Heart left ventricle (tissue), 16 donors: Measurements from ENCODE around the gene SULT4A1. TPM values are rescaled to one million over a fixed set of nuclear protein-coding genes. Genes with fewer than 3 reads are reported as not detected.
A peak's percentile ranks its signal among the peaks of the same experiment; 100 is the strongest.

ENCODE experiments used
- ATAC-seq, 4 donors: fragments of 200-7000 bp; cut with Tn5 transposase; one replicate each; pipeline ENCODE4 v1.9.1; 2020 to 2022; ENCODE audit warnings: moderate library complexity in 4 of 4, mild to moderate bottlenecking in 3 of 4, moderate number of reproducible peaks in 1 of 4
- DNase-seq, 5 donors: peaks; one replicate each; pipeline ENCODE4 v3.0.0-alpha.2; 2020
- H3K27ac ChIP-seq, 12 donors: fragments of 200-600 bp; sonication (generic) in 4 of 12; one replicate each; pipeline versions ENCODE4 v1.5.0 to v1.8.0; 2016 to 2022; ENCODE audit warnings: mild to moderate bottlenecking in 2 of 12
- H3K27me3 ChIP-seq, 9 donors: fragments of 200-600 bp; sonication (generic) in 2 of 9; one replicate each; pipeline versions ENCODE4 v1.5.1 to v1.8.0; 2016 to 2022; ENCODE audit warnings: mild to moderate bottlenecking in 3 of 9
- H3K36me3 ChIP-seq, 9 donors: fragments of 200-600 bp; sonication (generic) in 2 of 9; one replicate each; pipeline versions ENCODE4 v1.5.0 to v1.8.0; 2018 to 2022; ENCODE audit warnings: mild to moderate bottlenecking in 2 of 9
- H3K4me1 ChIP-seq, 12 donors: fragments of 200-600 bp; sonication (generic) in 4 of 12; one replicate each; pipeline versions ENCODE4 v1.5.0 to v1.8.0; 2016 to 2022; ENCODE audit warnings: mild to moderate bottlenecking in 3 of 12
- H3K4me3 ChIP-seq, 12 donors: fragments of 200-600 bp; sonication (generic) in 4 of 12; one replicate each; pipeline versions ENCODE4 v1.5.0 to v1.8.0; 2017 to 2022; ENCODE audit warnings: mild to moderate bottlenecking in 9 of 12, moderate library complexity in 4 of 12
- H3K9me3 ChIP-seq, 12 donors: fragments of 200-600 bp; sonication (generic) in 4 of 12; one replicate each; pipeline versions ENCODE4 v1.5.0 to v1.8.0; 2016 to 2022; ENCODE audit warnings: mild to moderate bottlenecking in 1 of 12
- CTCF ChIP-seq, 12 donors: fragments of 200-600 bp; sonication (generic) in 4 of 12; IDR thresholded peaks; one replicate each; pipeline versions ENCODE4 v1.5.0 to v1.8.0; 2018 to 2022; ENCODE audit warnings: antibody characterized with exemption in 12 of 12, mild to moderate bottlenecking in 5 of 12
- POLR2A ChIP-seq, 2 donors: fragments of 450-650 bp; IDR thresholded peaks; one replicate each; pipeline ENCODE4 v1.6.1; 2017; ENCODE audit warnings: antibody characterized with exemption in 2 of 2, mild to moderate bottlenecking in 2 of 2, moderate library complexity in 2 of 2
- WGBS, 4 donors: extraction: QIAGEN DNeasy Blood & Tissue Kit in 2 of 4; methylation state at CpG; one replicate each; pipeline versions ENCODE4 v1.1.5 to v1.1.7; 2013 to 2018; 5-methylcytosine and 5-hydroxymethylcytosine counted together
- intact Hi-C, 10 donors: fragments of 100-400 bp; cut with DNase I; formaldehyde crosslinking; loops; one replicate each; pipeline versions ENCODE4 v1.11.1 to v1.14.2; 2022
- polyA plus RNA-seq, 2 donors: library from polyadenylated mRNA; stranded (reverse); fragments of 200-250 nt; gene quantifications; one replicate each; pipeline ENCODE4 v1.2.3, GENCODE V29; 2013
- total RNA-seq, 9 donors: library from RNA; depleted of rRNA in 2 of 9; stranded (reverse); fragments of >200 nt in 2 of 9; fragmentation: NEBNext Ultra II Directional in 3 of 9; extraction: Animal tissue kit (Norgen Biotek cat#: 25700) in 3 of 9; gene quantifications; one replicate each; pipeline versions ENCODE4 v1.1.0 to v1.2.4, GENCODE V29; 2016 to 2023
- donor health status: ischemic (EF 13 %, LVEDD 7.1; RV severe dilation, severe dysfunction).
- donor health status: healthy with polysubstance abuse.
- donor health status: DM: no; HTN: yes; CAD: no.
- donor health status: DM: no; HTN: no; CAD: no.
- donor health status: ischemic (EF 25% LVEDD 6.9; RV normal size, moderate dysfunction).
- donor health status: ischemic (EF 25% LVEDD 5.7; RV mildly dilated, moderate dysfunction).
- donor health status: healthy.
- donor health status: DM: yes; HTN: yes; CAD: no.
- donor health status: ischemic (EF 35%, LVEDD 5.7; RV mildly dilated, moderate dysfunction).
- donor health status: nonischemic (EF 11% LVEDD 7.7; RV severe dilation, severe dysfunction).
- donor health status: DM: yes; HTN: yes; CAD: no.
- donor health status: PGD.
- donor health status: ischemic (EF 29% LVEDD 5.4; RV normal size, mild dysfunction).
- donor health status: nonischemic (EF 23%, LVEDD 6.1; RV moderate dilation, normal function).

SULT4A1 gene
- total and polyA plus RNA-seq, 11 donors: 0.07 to 0.92 (median 0.21) TPM; not detected in 6

- ATAC-seq (no peak), DNase-seq (no peak)
- intact Hi-C loops: loop anchor here in 4 of 10 donors (5.0 to 10.0 kb wide), 3 partner anchors 60 to 613 kb away; no protein-coding TSS in a partner anchor
- Histone ChIP-seq H3K9me3 (no peaks in the 10 kb centered on the region), H3K27me3 (peaks cover 15 to 66% (median 39%) of the 10 kb centered on the region in 9 donors), H3K27ac (no peak overlapping the region), H3K36me3 (no peaks in the 10 kb centered on the region), H3K4me3 (no peak overlapping the region), H3K4me1 (peaks cover 0 to 13% (median 0%) of the 10 kb centered on the region in 12 donors)
- 55 to 79% (median 70%) methylated on average over 2 to 4 of the region's 4 CpGs for WGBS, 4 donors
- TF ChIP-seq CTCF (IDR thresholded peaks at IDR 0.05) (no peak), POLR2A (IDR thresholded peaks at IDR 0.05) (no peak)
Measured at GRCh38 chr22:43887391-43887790, 25.1 kb upstream of the SULT4A1 start.

DNA sequence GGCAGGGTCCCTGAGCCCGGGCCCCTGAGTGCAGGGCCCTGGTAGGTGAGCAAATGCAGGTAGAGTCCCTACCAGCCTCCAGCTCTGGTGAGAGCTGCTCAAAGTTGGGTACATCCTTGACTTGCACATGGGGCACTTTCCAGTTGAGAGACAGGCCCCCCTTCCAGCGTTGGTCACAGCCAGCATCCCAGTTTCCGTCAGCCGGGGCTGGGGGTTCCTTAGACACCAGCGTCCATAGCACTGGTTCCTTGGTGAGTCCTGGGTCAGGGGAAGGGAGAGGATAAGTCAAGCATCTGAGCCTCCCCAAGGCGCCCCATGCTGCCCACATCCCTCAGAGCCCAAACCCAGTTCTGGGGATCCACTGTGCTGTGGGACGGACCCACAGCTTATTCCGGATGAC is 23.9 kb upstream of the SULT4A1 start:
- Histone ChIP-seq H3K4me1 (peaks cover 0 to 4% (median 0%) of the 10 kb centered on the region in 12 donors), H3K27me3 (peaks cover 9 to 61% (median 27%) of the 10 kb centered on the region in 9 donors), H3K9me3 (no peaks in the 10 kb centered on the region), H3K27ac (no peak overlapping the region), H3K4me3 (no peak overlapping the region), H3K36me3 (no peaks in the 10 kb centered on the region)
- DNase-seq: no peak
- no peak for TF ChIP-seq CTCF (IDR thresholded peaks at IDR 0.05)
- no peak for TF ChIP-seq POLR2A (IDR thresholded peaks at IDR 0.05)
- intact Hi-C loops: loop anchor here in 4 of 10 donors (5.0 to 10.0 kb wide), 3 partner anchors 59 to 611 kb away; no protein-coding TSS in a partner anchor
- 64 to 71% (median 69%) methylated on average over 8 of the region's 8 CpGs for WGBS, 4 donors
- no peak for ATAC-seq

DNA sequence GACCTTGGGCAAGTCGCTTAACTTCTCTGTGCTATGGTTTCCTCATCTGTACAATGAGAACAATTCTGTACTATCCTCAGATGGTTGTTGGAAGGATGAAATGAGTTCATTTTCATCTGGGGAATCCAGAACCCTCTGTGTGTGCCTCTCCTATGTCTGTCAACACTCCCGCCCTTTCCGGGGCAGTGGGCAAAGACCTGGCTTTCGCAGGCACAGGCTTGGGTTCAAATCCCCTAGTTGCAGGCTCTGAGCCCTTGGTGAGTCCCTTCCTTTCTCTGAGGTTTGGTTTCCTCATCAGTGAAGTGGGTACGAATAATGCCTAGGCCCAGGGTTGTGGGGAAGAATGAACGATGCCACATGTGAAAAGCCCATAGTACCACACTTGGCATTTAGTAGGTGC is 23.5 kb upstream of the SULT4A1 start:
- intact Hi-C loops: loop anchor here in 4 of 10 donors (2.0 to 10.0 kb wide), 4 partner anchors 58 to 611 kb away; no protein-coding TSS in a partner anchor
- H3K4me1 ChIP-seq: no peaks in the 10 kb centered on the region
- WGBS, 4 donors: 83 to 92% (median 89%) methylated on average over 6 of the region's 6 CpGs
- no peak for ATAC-seq
- H3K27ac ChIP-seq: no peak overlapping the region
- H3K4me3 ChIP-seq: no peak overlapping the region
- DNase-seq: no peak
- no peaks in the 10 kb centered on the region for H3K36me3 ChIP-seq
- TF ChIP-seq CTCF (IDR thresholded peaks at IDR 0.05) (no peak), POLR2A (IDR thresholded peaks at IDR 0.05) (no peak)
- peaks cover 4 to 57% (median 23%) of the 10 kb centered on the region in 9 donors for H3K27me3 ChIP-seq
- H3K9me3 ChIP-seq: no peaks in the 10 kb centered on the region

DNA sequence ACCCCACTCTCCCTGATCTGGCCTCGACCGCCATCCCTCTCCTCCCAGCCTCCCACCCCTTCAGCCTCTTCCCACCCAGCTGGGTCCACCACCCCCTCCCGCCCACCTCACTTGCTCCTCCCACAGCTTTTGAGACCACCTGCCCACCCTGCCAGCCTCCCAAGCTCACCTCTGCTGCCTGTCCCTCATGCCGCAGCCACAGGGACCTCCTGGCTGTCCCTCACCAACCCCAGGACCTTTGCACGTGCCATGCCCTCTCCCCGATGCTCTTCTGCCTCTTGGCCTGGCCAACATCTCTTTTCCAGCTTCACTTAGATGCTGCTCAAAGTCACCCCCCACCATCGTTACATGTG is 23.0 kb upstream of the SULT4A1 start:
- no peak for TF ChIP-seq POLR2A (IDR thresholded peaks at IDR 0.05)
- peak in 1 of 12 donors; percentile 7 for TF ChIP-seq CTCF (IDR thresholded peaks at IDR 0.05)
- H3K4me1 ChIP-seq: no peaks in the 10 kb centered on the region
- H3K4me3 ChIP-seq: no peak overlapping the region
- peaks cover 2 to 52% (median 18%) of the 10 kb centered on the region in 9 donors for H3K27me3 ChIP-seq
- H3K27ac ChIP-seq: no peak overlapping the region
- ATAC-seq (no peak), DNase-seq (no peak)
- H3K9me3 ChIP-seq: no peaks in the 10 kb centered on the region
- no peaks in the 10 kb centered on the region for H3K36me3 ChIP-seq
- 66 to 69% (median 69%) methylated on average over 7 of the region's 7 CpGs for WGBS, 4 donors
- intact Hi-C loops: loop anchor here in 4 of 10 donors (2.0 to 10.0 kb wide), 4 partner anchors 58 to 610 kb away; no protein-coding TSS in a partner anchor
